Islet precursor cell (in vitro differentiated cells): ENCODE results near the gene RAP1B.

Source experiments
- DNase-seq: peaks from one replicate; pipeline ENCODE4 v3.0.0-alpha.2; 2018

The RAP1B gene

GRCh38 chr12:68610370-68611093 lies at the start of gene RAP1B:
RAP1B (plus strand) TSS chr12:68610899; CDS start chr12:68648725, 37,826 bp downstream.
- peak; percentile 97 for DNase-seq

- DNase-seq: no peak
These were observed 48.9 kb upstream of the RAP1B start for GRCh38 chr12:68561830-68562229.

- no peak for DNase-seq
These were observed 46.5 kb upstream of the RAP1B start for GRCh38 chr12:68564166-68564565.

- DNase-seq: no peak
These were observed 45.3 kb upstream of the RAP1B start for GRCh38 chr12:68565391-68565903.

- DNase-seq: no peak
These were observed 41.7 kb upstream of the RAP1B start for GRCh38 chr12:68568922-68569569.

GRCh38 chr12:68572661-68573060 lies 38.0 kb upstream of the RAP1B start:
- DNase-seq: no peak

- no peak for DNase-seq
These were observed 37.3 kb upstream of the RAP1B start for GRCh38 chr12:68573406-68573805.

- DNase-seq: no peak
These were observed 32.8 kb upstream of the RAP1B start for GRCh38 chr12:68577949-68578348.

GRCh38 chr12:68578765-68579164 lies 31.9 kb upstream of the RAP1B start:
- DNase-seq: no peak

GRCh38 chr12:68579254-68579653 lies 31.4 kb upstream of the RAP1B start:
- DNase-seq: no peak

GRCh38 chr12:68580911-68581310 lies 29.8 kb upstream of the RAP1B start:
- DNase-seq: no peak

GRCh38 chr12:68581926-68582325 lies 28.8 kb upstream of the RAP1B start:
- DNase-seq: no peak

GRCh38 chr12:68585966-68586365 lies 24.7 kb upstream of the RAP1B start:
- no peak for DNase-seq

- DNase-seq: no peak
These were observed 23.2 kb upstream of the RAP1B start for GRCh38 chr12:68587448-68587873.

- no peak for DNase-seq
These were observed 21.5 kb upstream of the RAP1B start for GRCh38 chr12:68589194-68589593.

- DNase-seq: no peak
These were observed 18.8 kb upstream of the RAP1B start for GRCh38 chr12:68591734-68592418.

GRCh38 chr12:68595241-68595640 lies 15.5 kb upstream of the RAP1B start:
- DNase-seq: no peak

- DNase-seq: no peak
These were observed 8.9 kb upstream of the RAP1B start for GRCh38 chr12:68601767-68602166.

GRCh38 chr12:68602720-68603119 lies 8.0 kb upstream of the RAP1B start:
- DNase-seq: no peak

GRCh38 chr12:68608191-68608590 lies 2.5 kb upstream of the RAP1B start:
- no peak for DNase-seq

- DNase-seq: no peak
These were observed 715 bp upstream of the RAP1B start for GRCh38 chr12:68609998-68610369.

GRCh38 chr12:68611094-68611805 lies 551 bp downstream of the RAP1B start:
- DNase-seq: peak; percentile 74

GRCh38 chr12:68611806-68612160 lies 1.1 kb downstream of the RAP1B start:
- DNase-seq: no peak
